Gastrocnemius medialis (tissue), 4 donors: ENCODE results near the gene COX5B. TPM values are rescaled to one million over a fixed set of nuclear protein-coding genes. Genes with fewer than 3 reads are reported as not detected.
"Not testable (repeated sequence)": the region's sequence is repeated elsewhere in the genome, so short reads cannot be mapped to it uniquely, and the experiment has no call there.

ENCODE experiments used
- ATAC-seq, 2 donors: fragments of 150-250 bp; one replicate each; pipeline ENCODE4 v1.9.1; 2016
- DNase-seq, 2 donors: peaks; one replicate each; pipeline ENCODE4 v3.0.0-alpha.2; 2019
- H3K27ac ChIP-seq, 4 donors: fragments of 200-600 bp; sonication (generic); 1 replicate in 1 of 4; 2 replicates in 3 of 4; pipeline ENCODE4 v1.5.1; 2016 to 2018; ENCODE audit warnings: mild to moderate bottlenecking in 2 of 4, moderate library complexity in 1 of 4
- H3K27me3 ChIP-seq, 3 donors: fragments of 200-600 bp; sonication (generic) in 2 of 3; 1 replicate in 1 of 3; 2 replicates in 2 of 3; pipeline versions ENCODE4 v1.5.1 to v1.6.0; 2016 to 2019; ENCODE audit warnings: mild to moderate bottlenecking in 1 of 3, moderate library complexity in 1 of 3
- H3K36me3 ChIP-seq, 2 donors: fragments of 200-600 bp; sonication (generic) in 1 of 2; one replicate each; pipeline ENCODE4 v1.5.1; 2017 to 2018
- H3K4me1 ChIP-seq, 2 donors: fragments of 200-600 bp; sonication (generic) in 1 of 2; one replicate each; pipeline ENCODE4 v1.5.1; 2016 to 2017; ENCODE audit warnings: mild to moderate bottlenecking in 2 of 2
- H3K4me3 ChIP-seq, 4 donors: fragments of 200-600 bp; sonication (generic) in 3 of 4; 1 replicate in 1 of 4; 2 replicates in 3 of 4; pipeline ENCODE4 v1.5.1; 2016 to 2019; ENCODE audit warnings: mild to moderate bottlenecking in 2 of 4
- H3K9me3 ChIP-seq, 3 donors: fragments of 200-600 bp; sonication (generic) in 2 of 3; 1 replicate in 1 of 3; 2 replicates in 2 of 3; pipeline ENCODE4 v1.5.1; 2016 to 2019
- POLR2A ChIP-seq, 2 donors: fragments of 450-650 bp; IDR thresholded peaks; one replicate each; pipeline ENCODE4 v1.6.1; 2017; ENCODE audit warnings: antibody characterized with exemption in 2 of 2, mild to moderate bottlenecking in 2 of 2, moderate library complexity in 2 of 2
- in situ Hi-C, 4 donors: fragments of 200-750 bp; cut with MboI; loops; one replicate each; pipeline versions ENCODE4 v1.15.0 to v1.8.0; 2017; ENCODE audit warnings: low sequenced_read_pairs in 4 of 4
- intact Hi-C: fragments of 100-400 bp; cut with DNase I; formaldehyde crosslinking; loops from one replicate; pipeline ENCODE4 v1.15.1; 2023; ENCODE audit warnings: low total_unique reads
- total RNA-seq, 4 donors: library from RNA; depleted of rRNA; stranded (reverse); fragments of >200 nt; gene quantifications; one replicate each; pipeline versions ENCODE4 v1.1.0 to v1.2.3, GENCODE V29; 2016
- TF ChIP-seq, protein P1 (sequence below), 5 experiments: fragments of 450-650 bp in 3 of 5; fragments of 200-600 bp in 2 of 5; sonication (generic) in 2 of 5; IDR thresholded peaks in 4 of 5; conservative IDR thresholded peaks in 1 of 5; 1 replicate in 4 of 5; 2 replicates in 1 of 5; pipeline ENCODE4 v1.5.1; 2016 to 2019; ENCODE audit warnings: antibody characterized with exemption in 5 of 5, mild to moderate bottlenecking in 3 of 5, moderate library complexity in 3 of 5

Gene COX5B, protein sequence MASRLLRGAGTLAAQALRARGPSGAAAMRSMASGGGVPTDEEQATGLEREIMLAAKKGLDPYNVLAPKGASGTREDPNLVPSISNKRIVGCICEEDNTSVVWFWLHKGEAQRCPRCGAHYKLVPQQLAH
- 1,000 to 10,000 TPM in 3 of 4 donors, 100 to 1,000 TPM in 1; 742 to 1,417 (median 1,247) TPM for total RNA-seq

DNA sequence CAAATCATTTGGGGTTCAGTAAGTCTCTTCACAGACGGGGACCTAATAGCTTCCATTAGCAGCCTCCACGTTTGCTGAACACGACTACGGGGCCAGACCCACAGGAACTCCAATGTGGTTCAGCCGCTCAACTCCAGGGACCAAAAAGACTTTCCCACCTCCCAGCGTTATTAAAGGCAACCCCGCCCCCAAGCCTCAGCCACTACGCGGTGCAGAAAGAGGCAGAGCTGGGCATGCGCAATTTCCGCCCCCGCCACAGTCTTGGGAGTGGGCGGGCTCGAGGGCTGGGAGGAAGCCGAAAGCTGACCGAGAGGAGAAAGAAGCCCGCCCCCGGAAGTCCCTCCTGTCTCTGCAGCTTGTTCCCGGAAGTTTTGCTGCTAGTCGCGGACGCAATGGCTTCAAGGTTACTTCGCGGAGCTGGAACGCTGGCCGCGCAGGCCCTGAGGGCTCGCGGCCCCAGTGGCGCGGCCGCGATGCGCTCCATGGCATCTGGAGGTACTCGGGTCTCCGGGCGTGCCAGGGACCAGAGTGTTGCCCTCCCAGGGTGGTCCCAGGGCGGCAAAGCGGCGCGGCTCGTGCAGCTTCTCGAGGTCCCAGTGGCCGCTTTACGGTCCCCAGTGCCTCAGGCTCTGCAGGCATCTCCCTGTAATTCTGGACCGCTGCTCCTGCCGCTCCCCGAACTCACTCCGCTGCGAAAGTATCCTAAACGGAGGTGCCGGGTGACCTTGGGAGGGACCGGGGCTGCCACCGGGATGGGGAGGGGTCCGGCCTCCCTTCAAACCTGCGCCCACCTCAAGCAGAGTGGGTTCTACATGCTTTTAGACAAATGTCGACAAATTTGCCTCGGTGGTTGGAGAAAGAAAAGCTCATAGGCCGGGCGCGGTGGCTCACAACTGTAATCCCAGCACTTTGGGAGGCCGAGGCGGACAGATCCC is at the start of gene COX5B:
COX5B (plus strand) TSS at position 368 of the 935 bp plus-strand sequence; CDS start at position 393, 25 bp downstream.
- ATAC-seq (peak; percentile 98), DNase-seq (peak; percentile 98)
- peak; percentile 78 to 84 for TF ChIP-seq POLR2A (IDR thresholded peaks at IDR 0.05)
- TF ChIP-seq, protein P1, sequence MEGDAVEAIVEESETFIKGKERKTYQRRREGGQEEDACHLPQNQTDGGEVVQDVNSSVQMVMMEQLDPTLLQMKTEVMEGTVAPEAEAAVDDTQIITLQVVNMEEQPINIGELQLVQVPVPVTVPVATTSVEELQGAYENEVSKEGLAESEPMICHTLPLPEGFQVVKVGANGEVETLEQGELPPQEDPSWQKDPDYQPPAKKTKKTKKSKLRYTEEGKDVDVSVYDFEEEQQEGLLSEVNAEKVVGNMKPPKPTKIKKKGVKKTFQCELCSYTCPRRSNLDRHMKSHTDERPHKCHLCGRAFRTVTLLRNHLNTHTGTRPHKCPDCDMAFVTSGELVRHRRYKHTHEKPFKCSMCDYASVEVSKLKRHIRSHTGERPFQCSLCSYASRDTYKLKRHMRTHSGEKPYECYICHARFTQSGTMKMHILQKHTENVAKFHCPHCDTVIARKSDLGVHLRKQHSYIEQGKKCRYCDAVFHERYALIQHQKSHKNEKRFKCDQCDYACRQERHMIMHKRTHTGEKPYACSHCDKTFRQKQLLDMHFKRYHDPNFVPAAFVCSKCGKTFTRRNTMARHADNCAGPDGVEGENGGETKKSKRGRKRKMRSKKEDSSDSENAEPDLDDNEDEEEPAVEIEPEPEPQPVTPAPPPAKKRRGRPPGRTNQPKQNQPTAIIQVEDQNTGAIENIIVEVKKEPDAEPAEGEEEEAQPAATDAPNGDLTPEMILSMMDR (IDR thresholded peaks at IDR 0.05 in 4 of 5, conservative IDR thresholded peaks at IDR 0.05 in 1 of 5) = peak in 1 of 5 experiments; percentile 23
- Histone ChIP-seq H3K4me1 (peaks cover 15% of the 10 kb centered on the region in 2 donors), H3K27me3 (no peaks in the 10 kb centered on the region), H3K36me3 (peaks cover 0 to 37% of the 10 kb centered on the region in 2 donors), H3K27ac (peak within 1 kb of the TSS; percentile 90 to 98 (median 98)), H3K9me3 (no peaks in the 10 kb centered on the region), H3K4me3 (peak within 1 kb of the TSS; percentile 85 to 97 (median 94))
- in situ Hi-C loops = no loop called here
- intact Hi-C loops = loop anchor here (1.0 to 10.0 kb wide), 3 partner anchors 17 to 51 kb away; no protein-coding TSS in a partner anchor

DNA sequence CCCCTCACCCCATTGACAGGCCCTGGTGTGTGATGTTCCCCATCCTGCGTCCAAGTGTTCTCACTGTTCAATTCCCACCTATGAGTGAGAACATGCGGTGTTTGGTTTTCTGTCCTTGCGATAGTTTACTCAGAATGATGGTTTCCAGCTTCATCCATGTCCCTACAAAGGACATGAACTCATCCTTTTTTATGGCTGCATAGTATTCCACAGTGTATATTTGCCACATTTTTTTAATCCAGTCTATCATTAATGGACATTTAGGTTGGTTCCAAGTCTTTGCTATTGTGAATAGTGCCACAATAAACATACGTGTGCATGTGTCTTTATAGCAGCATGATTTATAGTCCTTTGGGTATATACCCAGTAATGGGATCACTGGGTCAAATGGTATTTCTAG is 49.7 kb upstream of the COX5B start:
- H3K4me1 ChIP-seq, ATAC-seq: not testable (repeated sequence)
- in situ Hi-C loops = loop anchor here in 2 of 4 donors (10.0 kb wide), 1 partner anchor 99 kb away; no protein-coding TSS in a partner anchor

DNA sequence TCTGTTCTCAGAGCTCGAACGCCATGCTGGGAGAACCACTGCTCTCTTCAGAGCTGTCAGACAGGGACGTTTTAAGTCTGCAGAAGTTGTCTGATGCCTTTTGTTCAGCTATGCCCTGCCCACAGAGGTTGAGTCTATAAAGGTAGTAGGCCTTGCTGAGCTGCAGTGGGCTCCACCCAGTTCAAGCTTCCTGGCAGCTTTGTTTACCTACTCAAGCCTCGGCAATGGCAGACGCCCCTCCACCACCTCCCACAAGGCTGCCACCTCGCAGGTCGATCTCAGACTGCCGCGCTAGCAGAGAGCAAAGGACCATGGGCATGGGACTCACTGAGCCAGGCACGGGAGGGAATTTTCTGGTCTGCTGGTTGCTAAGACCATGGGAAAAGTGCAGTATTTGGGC is 44.3 kb upstream of the COX5B start:
- H3K36me3 ChIP-seq, H3K9me3 ChIP-seq, H3K27ac ChIP-seq, H3K4me3 ChIP-seq, H3K4me1 ChIP-seq, H3K27me3 ChIP-seq, intact Hi-C loops, DNase-seq, in situ Hi-C loops, ATAC-seq: not testable (repeated sequence)

More for the DNA sequence above, 49.7 kb upstream of the COX5B start:
- H3K27me3 ChIP-seq, H3K9me3 ChIP-seq, H3K36me3 ChIP-seq, H3K27ac ChIP-seq, DNase-seq, H3K4me3 ChIP-seq: not testable (repeated sequence)
- intact Hi-C loops = loop anchor here (10.0 kb wide), 1 partner anchor 49 kb away; the partner anchor contains the start of gene COX5B

DNA sequence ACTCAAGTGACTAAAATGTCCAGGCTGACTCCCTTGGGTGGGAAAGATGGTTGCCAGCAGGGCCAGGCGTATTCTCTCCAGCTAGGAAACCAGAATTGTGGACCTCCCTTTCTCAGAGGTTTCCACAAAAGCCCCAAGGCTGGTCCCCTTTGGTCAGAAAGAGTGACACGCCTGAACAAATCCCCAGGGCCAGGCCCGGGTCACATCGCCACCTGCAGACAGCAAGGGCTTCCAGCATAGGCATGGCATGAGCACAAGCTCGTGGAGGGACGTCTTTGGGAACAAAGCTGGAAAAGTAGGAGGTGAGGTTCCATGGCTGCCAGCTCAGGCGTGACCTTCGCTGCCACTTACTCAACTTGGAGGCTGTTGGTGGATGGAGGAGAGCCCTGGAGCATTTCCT is 40.8 kb upstream of the COX5B start:
- intact Hi-C loops, in situ Hi-C loops, H3K4me1 ChIP-seq, H3K36me3 ChIP-seq, H3K27ac ChIP-seq, DNase-seq, H3K27me3 ChIP-seq, H3K4me3 ChIP-seq, ATAC-seq, H3K9me3 ChIP-seq: not testable (repeated sequence)

DNA sequence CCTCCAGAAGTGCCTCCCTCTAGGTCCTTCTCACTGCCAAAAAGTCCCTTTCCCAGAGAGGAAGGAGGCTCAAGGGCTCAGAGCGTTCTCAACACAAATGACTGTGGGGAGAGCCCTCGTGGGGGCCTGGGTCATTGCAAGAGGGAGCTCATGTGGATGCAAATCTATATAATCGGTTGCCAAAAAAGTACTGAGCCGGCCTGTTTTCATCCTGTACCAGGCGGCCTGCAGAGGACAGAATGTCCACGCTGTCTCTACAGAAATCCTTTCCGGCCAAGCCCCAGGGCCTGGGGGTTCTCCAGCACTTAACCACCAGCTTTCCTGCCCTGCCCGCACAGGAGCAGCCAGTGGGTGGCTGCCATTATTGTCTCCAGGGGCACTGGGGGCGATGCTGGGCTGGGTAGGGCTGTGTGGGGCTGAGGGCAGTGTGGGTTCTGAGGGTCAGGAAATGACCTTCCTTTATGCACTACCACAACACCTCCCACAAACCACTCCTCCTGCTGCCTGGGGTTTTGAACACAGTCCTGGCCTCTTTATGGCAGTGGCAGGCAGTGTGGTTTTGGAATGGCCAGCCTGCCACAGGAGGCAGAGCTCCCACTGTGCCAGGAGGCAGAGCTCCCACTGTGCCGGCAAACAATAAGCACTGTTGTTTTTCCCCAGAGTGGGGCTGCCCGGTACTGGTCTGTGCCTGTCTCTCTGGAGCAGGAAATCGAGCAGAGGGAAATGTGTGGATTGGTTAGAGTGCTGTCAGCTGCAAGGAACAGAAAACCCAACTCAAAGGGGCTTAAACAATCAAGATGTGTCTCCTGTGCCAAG is 40.1 kb upstream of the COX5B start:
- DNase-seq, H3K36me3 ChIP-seq, H3K27me3 ChIP-seq, H3K4me1 ChIP-seq, H3K27ac ChIP-seq, H3K9me3 ChIP-seq, in situ Hi-C loops, H3K4me3 ChIP-seq, intact Hi-C loops: not testable (repeated sequence)
- peak; percentile 18 to 56 for ATAC-seq

DNA sequence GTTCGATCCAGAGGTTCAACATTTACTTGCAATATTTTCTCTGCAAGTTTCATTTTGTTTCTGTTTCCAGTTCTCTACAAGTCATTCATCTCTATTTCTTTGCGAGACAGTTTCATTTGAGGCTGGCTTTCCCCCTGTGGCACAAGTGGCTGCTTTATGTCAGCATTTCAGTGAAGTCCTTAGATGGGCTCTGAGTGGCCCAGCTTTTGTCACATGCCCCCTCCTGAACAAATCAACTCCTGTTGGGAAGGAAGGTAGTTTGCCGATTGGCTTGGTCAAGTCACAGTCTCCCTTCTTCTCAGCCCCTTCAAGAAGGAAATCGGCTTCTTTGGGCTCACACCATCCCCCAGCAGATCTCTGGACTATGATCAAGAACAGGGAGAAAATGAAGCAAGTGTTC is 37.1 kb upstream of the COX5B start:
- ATAC-seq, H3K27me3 ChIP-seq, H3K36me3 ChIP-seq, H3K4me3 ChIP-seq, H3K4me1 ChIP-seq, H3K9me3 ChIP-seq, H3K27ac ChIP-seq, in situ Hi-C loops, intact Hi-C loops, DNase-seq: not testable (repeated sequence)

DNA sequence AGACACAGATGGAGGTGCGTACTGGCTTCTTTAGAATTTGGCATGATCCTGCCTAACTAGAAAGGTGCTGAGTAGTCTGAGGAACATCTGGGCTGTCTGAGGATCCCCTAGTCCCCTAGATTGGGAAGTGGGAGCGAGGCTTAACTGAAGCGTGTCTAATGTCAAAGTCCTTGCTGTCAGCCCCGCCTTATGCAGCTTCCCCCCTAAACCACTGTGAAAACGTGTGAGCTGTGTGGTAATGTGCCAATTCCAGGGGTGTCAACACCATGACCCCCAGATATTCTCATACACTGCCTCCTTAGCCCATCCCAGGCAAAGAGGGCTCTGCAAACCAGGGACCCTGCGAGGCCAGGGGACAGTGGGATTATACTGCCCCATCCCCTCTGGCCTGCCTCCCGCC is 34.0 kb upstream of the COX5B start:
- in situ Hi-C loops, ATAC-seq: not testable (repeated sequence)

DNA sequence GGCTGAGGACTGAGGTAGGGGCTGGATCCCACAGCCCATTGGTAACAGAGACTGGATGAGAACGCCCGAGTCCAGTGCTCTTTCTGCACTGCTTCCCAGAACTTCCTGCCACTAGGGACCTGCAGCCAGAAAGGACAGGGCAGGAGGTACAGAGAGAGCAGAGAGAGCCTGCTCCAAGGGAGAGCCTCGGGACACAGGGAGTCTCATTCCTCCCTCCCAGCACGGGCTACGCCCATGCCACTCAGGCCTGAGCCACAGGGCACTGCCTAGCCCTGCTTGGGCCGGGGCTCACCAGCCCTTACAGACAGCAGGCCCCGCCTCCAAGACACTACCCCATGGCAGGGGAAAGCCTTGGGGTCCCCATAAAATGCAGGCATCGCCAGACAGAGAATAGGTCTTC is 30.1 kb upstream of the COX5B start:
- ATAC-seq, H3K9me3 ChIP-seq, H3K4me1 ChIP-seq, H3K27ac ChIP-seq, H3K4me3 ChIP-seq, H3K27me3 ChIP-seq, intact Hi-C loops, H3K36me3 ChIP-seq, in situ Hi-C loops, DNase-seq: not testable (repeated sequence)

More for the DNA sequence above, 34.0 kb upstream of the COX5B start:
- DNase-seq, H3K27ac ChIP-seq, H3K4me1 ChIP-seq, H3K36me3 ChIP-seq, H3K4me3 ChIP-seq, H3K9me3 ChIP-seq, intact Hi-C loops, H3K27me3 ChIP-seq: not testable (repeated sequence)
